ENCODE results near the gene GGNBP2.

The GGNBP2 gene
- long read RNA-seq, partial matches to known transcripts: 288 of 340 reads
- long read RNA-seq, other reads (novel, unspliced or antisense): 45 of 340 reads

- TF ChIP-seq SPI1 (IDR thresholded peaks at IDR 0.05; ENCODE audit: borderline replicate concordance, low read depth): no peak
- TF ChIP-seq POLR2AphosphoS5 (IDR thresholded peaks at IDR 0.05; ENCODE audit: low read depth): peak; percentile 90
- TF ChIP-seq, protein P1, sequence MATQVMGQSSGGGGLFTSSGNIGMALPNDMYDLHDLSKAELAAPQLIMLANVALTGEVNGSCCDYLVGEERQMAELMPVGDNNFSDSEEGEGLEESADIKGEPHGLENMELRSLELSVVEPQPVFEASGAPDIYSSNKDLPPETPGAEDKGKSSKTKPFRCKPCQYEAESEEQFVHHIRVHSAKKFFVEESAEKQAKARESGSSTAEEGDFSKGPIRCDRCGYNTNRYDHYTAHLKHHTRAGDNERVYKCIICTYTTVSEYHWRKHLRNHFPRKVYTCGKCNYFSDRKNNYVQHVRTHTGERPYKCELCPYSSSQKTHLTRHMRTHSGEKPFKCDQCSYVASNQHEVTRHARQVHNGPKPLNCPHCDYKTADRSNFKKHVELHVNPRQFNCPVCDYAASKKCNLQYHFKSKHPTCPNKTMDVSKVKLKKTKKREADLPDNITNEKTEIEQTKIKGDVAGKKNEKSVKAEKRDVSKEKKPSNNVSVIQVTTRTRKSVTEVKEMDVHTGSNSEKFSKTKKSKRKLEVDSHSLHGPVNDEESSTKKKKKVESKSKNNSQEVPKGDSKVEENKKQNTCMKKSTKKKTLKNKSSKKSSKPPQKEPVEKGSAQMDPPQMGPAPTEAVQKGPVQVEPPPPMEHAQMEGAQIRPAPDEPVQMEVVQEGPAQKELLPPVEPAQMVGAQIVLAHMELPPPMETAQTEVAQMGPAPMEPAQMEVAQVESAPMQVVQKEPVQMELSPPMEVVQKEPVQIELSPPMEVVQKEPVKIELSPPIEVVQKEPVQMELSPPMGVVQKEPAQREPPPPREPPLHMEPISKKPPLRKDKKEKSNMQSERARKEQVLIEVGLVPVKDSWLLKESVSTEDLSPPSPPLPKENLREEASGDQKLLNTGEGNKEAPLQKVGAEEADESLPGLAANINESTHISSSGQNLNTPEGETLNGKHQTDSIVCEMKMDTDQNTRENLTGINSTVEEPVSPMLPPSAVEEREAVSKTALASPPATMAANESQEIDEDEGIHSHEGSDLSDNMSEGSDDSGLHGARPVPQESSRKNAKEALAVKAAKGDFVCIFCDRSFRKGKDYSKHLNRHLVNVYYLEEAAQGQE (IDR thresholded peaks at IDR 0.05; ENCODE audit: insufficient replicate concordance, low read depth): peak; percentile 34
- TF ChIP-seq, protein P2, sequence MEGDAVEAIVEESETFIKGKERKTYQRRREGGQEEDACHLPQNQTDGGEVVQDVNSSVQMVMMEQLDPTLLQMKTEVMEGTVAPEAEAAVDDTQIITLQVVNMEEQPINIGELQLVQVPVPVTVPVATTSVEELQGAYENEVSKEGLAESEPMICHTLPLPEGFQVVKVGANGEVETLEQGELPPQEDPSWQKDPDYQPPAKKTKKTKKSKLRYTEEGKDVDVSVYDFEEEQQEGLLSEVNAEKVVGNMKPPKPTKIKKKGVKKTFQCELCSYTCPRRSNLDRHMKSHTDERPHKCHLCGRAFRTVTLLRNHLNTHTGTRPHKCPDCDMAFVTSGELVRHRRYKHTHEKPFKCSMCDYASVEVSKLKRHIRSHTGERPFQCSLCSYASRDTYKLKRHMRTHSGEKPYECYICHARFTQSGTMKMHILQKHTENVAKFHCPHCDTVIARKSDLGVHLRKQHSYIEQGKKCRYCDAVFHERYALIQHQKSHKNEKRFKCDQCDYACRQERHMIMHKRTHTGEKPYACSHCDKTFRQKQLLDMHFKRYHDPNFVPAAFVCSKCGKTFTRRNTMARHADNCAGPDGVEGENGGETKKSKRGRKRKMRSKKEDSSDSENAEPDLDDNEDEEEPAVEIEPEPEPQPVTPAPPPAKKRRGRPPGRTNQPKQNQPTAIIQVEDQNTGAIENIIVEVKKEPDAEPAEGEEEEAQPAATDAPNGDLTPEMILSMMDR (IDR thresholded peaks at IDR 0.05; ENCODE audit: insufficient read depth, low read length): no peak
- no peak for TF ChIP-seq GABPA (IDR thresholded peaks at IDR 0.05; ENCODE audit: low read depth)
- DNase-seq (ENCODE audit: low read depth in 1 of 2, low spot score in 1 of 2): peak; percentile 87 to 94
- H3K27ac ChIP-seq (replicated peaks): peak within 1 kb of the TSS; percentile 100
- H3K4me3 ChIP-seq (replicated peaks; ENCODE audit: insufficient read depth, low read length): peak within 1 kb of the TSS; percentile 67
- H3K27me3 ChIP-seq (ENCODE audit: insufficient read depth, poor library complexity, severe bottlenecking): no peaks in the 10 kb centered on the region
These were observed at the start of gene GGNBP2 for GRCh38 chr17:36544307-36545076. Gene GGNBP2 (plus strand): TSS chr17:36544919. CDS start chr17:36545725, 806 bp downstream.

GRCh38 chr17:36495076-36495578, 49.6 kb upstream of the GGNBP2 start:
- no peak overlapping the region for H3K27ac ChIP-seq (replicated peaks)
- no peaks in the 10 kb centered on the region for H3K27me3 ChIP-seq (ENCODE audit: insufficient read depth, poor library complexity, severe bottlenecking)
- no peak overlapping the region for H3K4me3 ChIP-seq (replicated peaks; ENCODE audit: insufficient read depth, low read length)
- DNase-seq (ENCODE audit: low read depth in 1 of 2, low spot score in 1 of 2): no peak
- TF ChIP-seq SPI1 (IDR thresholded peaks at IDR 0.05; ENCODE audit: borderline replicate concordance, low read depth) (no peak), GABPA (IDR thresholded peaks at IDR 0.05; ENCODE audit: low read depth) (no peak), POLR2AphosphoS5 (IDR thresholded peaks at IDR 0.05; ENCODE audit: low read depth) (no peak)
- TF ChIP-seq, protein P1 (IDR thresholded peaks at IDR 0.05; ENCODE audit: insufficient replicate concordance, low read depth): no peak
- TF ChIP-seq, protein P2 (IDR thresholded peaks at IDR 0.05; ENCODE audit: insufficient read depth, low read length): no peak

- Histone ChIP-seq H3K27me3 (ENCODE audit: insufficient read depth, poor library complexity, severe bottlenecking) (no peaks in the 10 kb centered on the region), H3K27ac (replicated peaks) (no peak overlapping the region), H3K4me3 (replicated peaks; ENCODE audit: insufficient read depth, low read length) (no peak overlapping the region)
- no peak for DNase-seq (ENCODE audit: low read depth in 1 of 2, low spot score in 1 of 2)
- TF ChIP-seq, protein P2 (IDR thresholded peaks at IDR 0.05; ENCODE audit: insufficient read depth, low read length): no peak
- TF ChIP-seq POLR2AphosphoS5 (IDR thresholded peaks at IDR 0.05; ENCODE audit: low read depth): peak; percentile 49
These were observed 48.5 kb upstream of the GGNBP2 start for GRCh38 chr17:36496018-36496789.
